Smooth muscle cell (in vitro differentiated cells): ENCODE data around the gene PHKG2. TPM values are rescaled to one million over a fixed set of nuclear protein-coding genes. Genes with fewer than 3 reads are reported as not detected.

ENCODE experiments used
- DNase-seq: peaks from one replicate; lab custom pipeline; 2025; ENCODE audit not compliant: unreplicated experiment; lab: John Stamatoyannopoulos, UW
- H2AFZ ChIP-seq: fragments of 200-600 bp; sonication (generic); 2 replicates; pipeline ENCODE4 v1.6.0; 2016; ENCODE audit warnings: antibody characterized with exemption, low read depth, mild to moderate bottlenecking
- H3F3A ChIP-seq: fragments of 200-600 bp; sonication (generic); 2 replicates; pipeline ENCODE4 v1.6.0; 2017; ENCODE audit warnings: antibody characterized with exemption, low read depth
- H3K27ac ChIP-seq: fragments of 200-600 bp; sonication (generic); 2 replicates; pipeline ENCODE4 v1.5.1; 2016; ENCODE audit warnings: low read depth, mild to moderate bottlenecking
- H3K27me3 ChIP-seq: fragments of 200-600 bp; sonication (generic); 2 replicates; pipeline ENCODE4 v1.6.1; 2016; ENCODE audit warnings: low read depth, mild to moderate bottlenecking
- H3K36me3 ChIP-seq: fragments of 200-600 bp; sonication (generic); 2 replicates; pipeline ENCODE4 v1.5.1; 2016; ENCODE audit warnings: low read depth
- H3K4me1 ChIP-seq: fragments of 200-600 bp; sonication (generic); 2 replicates; pipeline ENCODE4 v1.5.1; 2016; ENCODE audit warnings: low read depth
- H3K4me2 ChIP-seq: fragments of 200-600 bp; sonication (generic); 2 replicates; pipeline ENCODE4 v1.6.0; 2016; ENCODE audit warnings: mild to moderate bottlenecking
- H3K4me3 ChIP-seq: fragments of 200-600 bp; sonication (generic); 2 replicates; pipeline ENCODE4 v1.5.1; 2016; ENCODE audit warnings: mild to moderate bottlenecking
- H3K79me2 ChIP-seq: fragments of 200-600 bp; sonication (generic); 2 replicates; pipeline ENCODE4 v1.6.0; 2016; ENCODE audit warnings: low read depth, mild to moderate bottlenecking
- H3K9ac ChIP-seq: fragments of 200-600 bp; sonication (generic); 2 replicates; pipeline ENCODE4 v1.6.0; 2016; ENCODE audit warnings: low read depth
- H3K9me3 ChIP-seq: fragments of 200-600 bp; sonication (generic); replicated peaks from 2 replicates; pipeline ENCODE4 v1.5.1; 2016; ENCODE audit warnings: low read depth
- H4K20me1 ChIP-seq: fragments of 200-600 bp; sonication (generic); 2 replicates; pipeline ENCODE4 v1.6.0; 2016; ENCODE audit warnings: low read depth
- WGBS: methylation state at CpG from one replicate; pipeline ENCODE4 v1.1.7; 2016; ENCODE audit warnings: low lambda C conversion rate; 5-methylcytosine and 5-hydroxymethylcytosine counted together
- polyA plus RNA-seq: library from polyadenylated mRNA; unstranded; fragments of >200 nt; fragmentation: Nextera tagmentation; extraction: Ambion mirVana; gene quantifications from 2 replicates; pipeline ENCODE4 v1.2.1, GENCODE V29; 2016
- total RNA-seq: library from RNA; depleted of rRNA; stranded (reverse); fragments of >200 nt; gene quantifications from 2 replicates; pipeline ENCODE4 v1.2.3, GENCODE V29; 2014
- TF ChIP-seq, protein P1 (sequence below): fragments of 200-600 bp; sonication (generic); IDR thresholded peaks from 2 replicates; pipeline ENCODE4 v1.5.1; 2017; ENCODE audit warnings: borderline replicate concordance, mild to moderate bottlenecking, antibody characterized with exemption; ENCODE audit not compliant: insufficient read depth, poor library complexity, severe bottlenecking

PHKG2 gene
- total and polyA plus RNA-seq, 2 experiments from 2014 or later, result 24.9 to 39.1 TPM

- WGBS, result 96% methylated on average over 20 of the region's 20 CpGs
- H3K27me3 ChIP-seq, result no peaks in the 10 kb centered on the region
- H3K9me3 ChIP-seq, result no peaks in the 10 kb centered on the region
- no peak overlapping the region for H3K4me2 ChIP-seq
- H3K36me3 ChIP-seq, result no peaks in the 10 kb centered on the region
- no peak for DNase-seq
- H3K4me3 ChIP-seq, result no peak overlapping the region
- H3F3A ChIP-seq, result peaks cover 8% of the 10 kb centered on the region
- no peak overlapping the region for H3K9ac ChIP-seq
- peaks cover 6% of the 10 kb centered on the region for H3K4me1 ChIP-seq
- no peaks in the 10 kb centered on the region for H4K20me1 ChIP-seq
- no peak overlapping the region for H3K27ac ChIP-seq
- no peaks in the 10 kb centered on the region for H3K79me2 ChIP-seq
- TF ChIP-seq, protein P1, sequence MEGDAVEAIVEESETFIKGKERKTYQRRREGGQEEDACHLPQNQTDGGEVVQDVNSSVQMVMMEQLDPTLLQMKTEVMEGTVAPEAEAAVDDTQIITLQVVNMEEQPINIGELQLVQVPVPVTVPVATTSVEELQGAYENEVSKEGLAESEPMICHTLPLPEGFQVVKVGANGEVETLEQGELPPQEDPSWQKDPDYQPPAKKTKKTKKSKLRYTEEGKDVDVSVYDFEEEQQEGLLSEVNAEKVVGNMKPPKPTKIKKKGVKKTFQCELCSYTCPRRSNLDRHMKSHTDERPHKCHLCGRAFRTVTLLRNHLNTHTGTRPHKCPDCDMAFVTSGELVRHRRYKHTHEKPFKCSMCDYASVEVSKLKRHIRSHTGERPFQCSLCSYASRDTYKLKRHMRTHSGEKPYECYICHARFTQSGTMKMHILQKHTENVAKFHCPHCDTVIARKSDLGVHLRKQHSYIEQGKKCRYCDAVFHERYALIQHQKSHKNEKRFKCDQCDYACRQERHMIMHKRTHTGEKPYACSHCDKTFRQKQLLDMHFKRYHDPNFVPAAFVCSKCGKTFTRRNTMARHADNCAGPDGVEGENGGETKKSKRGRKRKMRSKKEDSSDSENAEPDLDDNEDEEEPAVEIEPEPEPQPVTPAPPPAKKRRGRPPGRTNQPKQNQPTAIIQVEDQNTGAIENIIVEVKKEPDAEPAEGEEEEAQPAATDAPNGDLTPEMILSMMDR, result no peak
- no peak overlapping the region for H2AFZ ChIP-seq
These were observed 7.9 kb downstream of the PHKG2 start for GRCh38 chr16:30755955-30756780.

GRCh38 chr16:30756781-30757100 lies 8.5 kb downstream of the PHKG2 start:
- Histone ChIP-seq H3K4me1 (peaks cover 7% of the 10 kb centered on the region), H3K27me3 (no peaks in the 10 kb centered on the region), H2AFZ (no peak overlapping the region), H3F3A (peaks cover 8% of the 10 kb centered on the region), H3K4me3 (no peak overlapping the region), H3K9me3 (no peaks in the 10 kb centered on the region), H3K27ac (no peak overlapping the region), H4K20me1 (no peaks in the 10 kb centered on the region), H3K79me2 (no peaks in the 10 kb centered on the region), H3K9ac (no peak overlapping the region), H3K4me2 (no peak overlapping the region), H3K36me3 (no peaks in the 10 kb centered on the region)
- DNase-seq, result no peak
- 99% methylated on average over 13 of the region's 13 CpGs for WGBS
- TF ChIP-seq, protein P1, result no peak

GRCh38 chr16:30757316-30757715 lies 9.1 kb downstream of the PHKG2 start:
- no peaks in the 10 kb centered on the region for H3K36me3 ChIP-seq
- DNase-seq, result no peak
- TF ChIP-seq, protein P1, result no peak
- no peak overlapping the region for H2AFZ ChIP-seq
- H3K9ac ChIP-seq, result no peak overlapping the region
- peaks cover 1% of the 10 kb centered on the region for H3K79me2 ChIP-seq
- H3K4me2 ChIP-seq, result no peak overlapping the region
- H3K27me3 ChIP-seq, result no peaks in the 10 kb centered on the region
- H3K9me3 ChIP-seq, result no peaks in the 10 kb centered on the region
- H3F3A ChIP-seq, result peaks cover 8% of the 10 kb centered on the region
- H4K20me1 ChIP-seq, result no peaks in the 10 kb centered on the region
- no peak overlapping the region for H3K27ac ChIP-seq
- peaks cover 7% of the 10 kb centered on the region for H3K4me1 ChIP-seq
- no peak overlapping the region for H3K4me3 ChIP-seq
- 96% methylated on average over 7 of the region's 7 CpGs for WGBS

DNA sequence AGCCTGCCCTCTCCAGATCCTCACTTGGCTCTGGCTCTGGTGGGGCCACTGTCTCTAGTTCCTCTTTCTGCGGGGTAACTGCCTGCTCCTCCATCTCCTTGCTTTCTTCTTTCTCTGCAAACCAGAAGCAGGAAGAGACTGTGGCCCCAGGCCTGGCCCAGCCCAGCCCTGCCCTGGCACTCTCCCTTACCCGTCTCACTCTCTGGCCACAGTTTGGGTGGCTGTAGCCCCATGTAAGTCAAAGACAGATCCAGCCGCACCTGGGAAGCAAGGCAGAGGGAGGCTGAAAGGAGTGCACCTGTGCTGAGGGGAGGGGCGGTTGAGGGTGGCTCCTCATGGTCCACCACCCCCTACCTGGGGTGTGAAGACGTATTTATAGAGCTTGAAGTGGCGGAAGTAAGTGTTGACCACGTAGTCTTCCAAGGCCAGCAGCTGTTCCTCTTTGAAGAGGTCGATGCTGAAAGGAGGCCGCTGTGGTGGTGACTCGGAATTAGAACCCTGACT lies 10.8 kb downstream of the PHKG2 start:
- Histone ChIP-seq H3K9ac (no peak overlapping the region), H4K20me1 (peaks cover 5% of the 10 kb centered on the region), H3F3A (peaks cover 8% of the 10 kb centered on the region), H3K36me3 (no peaks in the 10 kb centered on the region), H3K9me3 (no peaks in the 10 kb centered on the region), H3K27ac (no peak overlapping the region), H3K4me2 (no peak overlapping the region), H3K4me3 (no peak overlapping the region), H2AFZ (no peak overlapping the region), H3K27me3 (no peaks in the 10 kb centered on the region), H3K4me1 (peaks cover 17% of the 10 kb centered on the region), H3K79me2 (peaks cover 19% of the 10 kb centered on the region)
- no peak for DNase-seq
- 95% methylated on average over 10 of the region's 10 CpGs for WGBS
- TF ChIP-seq, protein P1, result no peak
